Measurements from ENCODE around the gene RUVBL2.

GRCh38 chr19:48991011-48991609 is 2.6 kb upstream of the RUVBL2 start:
- TF ChIP-seq POLR2A (IDR thresholded peaks at IDR 0.05; ENCODE audit: low read length) = no peak
- TF ChIP-seq GATA1 (IDR thresholded peaks at IDR 0.05; ENCODE audit: low read depth, low read length) = no peak

All from erythroblast (primary cell).